HL-60/S4 treated with phorbol 12-myristate 13-acetate at 8.2 ng/mL for 4 days and 3 days (cell line): ENCODE measurements around the gene SLX9.

Experiments used
- in situ Hi-C: fragments of 300-500 bp; cut with MboI; formaldehyde crosslinking; loops from 2 replicates; pipeline ENCODE4 v1.15.0; 2022; ENCODE audit warnings: low sequenced_read_pairs

SLX9 gene

GRCh38 chr21:44986471-44987291 lies 46.9 kb downstream of the SLX9 start:
- in situ Hi-C loops: no loop called here

GRCh38 chr21:44987301-44987885 lies 47.6 kb downstream of the SLX9 start:
- in situ Hi-C loops: no loop called here

GRCh38 chr21:44987886-44988606 lies 48.2 kb downstream of the SLX9 start:
- in situ Hi-C loops: no loop called here

GRCh38 chr21:44988607-44989536 lies 49.0 kb downstream of the SLX9 start:
- in situ Hi-C loops: no loop called here

- in situ Hi-C loops: no loop called here
Measured at GRCh38 chr21:44989537-44989886, 49.7 kb downstream of the SLX9 start.

- in situ Hi-C loops: no loop called here
Measured at GRCh38 chr21:44989943-44990780, 50.3 kb downstream of the SLX9 start.

- in situ Hi-C loops: no loop called here
Measured at GRCh38 chr21:44990921-44991320, 51.1 kb downstream of the SLX9 start.

- in situ Hi-C loops: no loop called here
Measured at GRCh38 chr21:44991538-44992483, 52.0 kb downstream of the SLX9 start.

- in situ Hi-C loops: no loop called here
Measured at GRCh38 chr21:44992608-44993031, 52.8 kb downstream of the SLX9 start.

- in situ Hi-C loops: no loop called here
Measured at GRCh38 chr21:44993321-44994046, 53.7 kb downstream of the SLX9 start.

GRCh38 chr21:44994047-44994694 lies 54.3 kb downstream of the SLX9 start:
- in situ Hi-C loops: no loop called here

GRCh38 chr21:44994695-44995342 lies 55.0 kb downstream of the SLX9 start:
- in situ Hi-C loops: no loop called here

- in situ Hi-C loops: no loop called here
Measured at GRCh38 chr21:44995343-44995941, 55.6 kb downstream of the SLX9 start.

- in situ Hi-C loops: no loop called here
Measured at GRCh38 chr21:44996096-44996495, 56.3 kb downstream of the SLX9 start.

- in situ Hi-C loops: no loop called here
Measured at GRCh38 chr21:44996501-44996921, 56.7 kb downstream of the SLX9 start.

- in situ Hi-C loops: no loop called here
Measured at GRCh38 chr21:44996983-44997936, 57.4 kb downstream of the SLX9 start.
